ENCODE results near the gene INPP5A.

The INPP5A gene

GRCh38 chr10:132614431-132615340 is 77.1 kb downstream of the INPP5A start:
- no peak for DNase-seq (ENCODE audit: low read depth)

- no peak for DNase-seq (ENCODE audit: low read depth)
Measured at GRCh38 chr10:132615341-132616169, 78.0 kb downstream of the INPP5A start.

GRCh38 chr10:132616170-132616995 is 78.8 kb downstream of the INPP5A start:
- DNase-seq (ENCODE audit: low read depth) = no peak

- no peak for DNase-seq (ENCODE audit: low read depth)
Measured at GRCh38 chr10:132616996-132617736, 79.6 kb downstream of the INPP5A start.

DNA sequence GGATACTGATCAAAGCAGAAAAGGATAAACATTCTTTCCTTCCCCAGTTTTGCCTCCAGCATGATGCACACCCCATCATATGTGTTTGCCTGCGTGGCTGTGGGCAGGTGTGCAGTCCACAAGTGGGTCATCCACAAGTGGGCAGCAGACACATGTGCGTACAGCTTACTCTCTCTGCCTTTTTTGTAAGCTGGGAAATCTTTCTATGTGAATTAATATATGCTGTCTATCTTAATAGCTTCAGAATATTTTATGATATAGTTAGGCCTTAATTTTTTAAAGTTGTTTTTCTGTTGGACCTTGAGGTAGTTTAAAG is 80.1 kb downstream of the INPP5A start:
- DNase-seq (ENCODE audit: low read depth) = no peak

- DNase-seq (ENCODE audit: low read depth) = no peak
Measured at GRCh38 chr10:132618158-132618919, 80.8 kb downstream of the INPP5A start.

DNA sequence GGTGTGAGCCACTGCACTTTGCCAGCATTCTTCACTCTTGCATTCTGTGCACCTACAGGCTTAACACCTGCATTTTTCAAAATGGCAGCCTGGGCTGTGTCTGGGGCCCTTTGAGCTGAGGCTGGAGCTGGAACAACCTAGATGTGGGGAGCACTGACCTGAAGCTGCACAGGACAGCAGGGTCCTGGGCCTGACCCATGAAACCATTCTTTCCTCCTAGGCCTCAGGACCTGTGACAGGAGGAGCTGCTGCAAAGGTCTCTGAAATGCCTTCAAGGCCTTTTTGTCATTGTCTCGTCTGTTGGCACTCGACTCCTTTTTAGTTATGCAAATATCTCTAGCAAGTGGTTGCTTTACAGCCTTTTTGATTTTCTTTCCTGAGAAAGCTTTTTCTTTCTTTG is 82.3 kb downstream of the INPP5A start:
- no peak for DNase-seq (ENCODE audit: low read depth)

DNA sequence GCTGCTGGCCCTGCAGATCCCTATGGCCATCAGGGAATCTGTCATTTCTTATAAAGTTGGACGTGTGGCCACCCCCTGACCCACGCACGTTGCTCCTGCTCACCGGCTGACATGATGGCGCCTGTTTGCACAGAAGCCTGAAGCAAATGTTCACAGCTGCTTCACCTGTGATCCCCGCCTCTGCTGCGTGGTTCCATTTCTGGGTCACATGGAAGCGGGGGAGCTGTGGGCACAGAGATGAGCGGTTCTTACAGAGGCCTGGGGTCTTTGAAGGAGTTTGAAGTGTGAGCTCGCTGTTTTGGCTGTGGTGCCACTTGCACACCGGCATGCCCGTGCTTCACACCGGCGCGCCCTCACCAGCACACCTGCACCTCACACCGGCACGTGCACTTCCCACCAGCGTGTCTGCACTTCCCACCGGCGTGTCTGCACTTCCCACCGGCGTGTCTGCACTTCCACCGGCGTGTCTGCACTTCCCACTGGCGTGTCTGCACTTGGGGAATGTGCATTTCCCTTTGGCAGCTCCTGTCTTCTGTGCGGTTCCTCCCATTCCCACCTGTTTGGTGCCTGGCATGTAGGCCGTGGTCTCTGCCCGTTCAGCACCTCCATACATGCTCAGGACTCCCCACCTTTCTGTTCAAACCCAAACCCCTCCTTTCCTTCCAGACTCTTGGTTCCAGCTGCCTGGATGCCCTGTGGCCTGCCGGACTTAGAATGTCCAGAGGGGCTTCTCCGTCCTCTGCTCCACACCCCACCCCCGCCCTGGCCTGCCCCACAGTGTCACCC is 86.7 kb downstream of the INPP5A start:
- DNase-seq (ENCODE audit: low read depth) = no peak

- DNase-seq (ENCODE audit: low read depth) = no peak
Measured at GRCh38 chr10:132624847-132625471, 87.4 kb downstream of the INPP5A start.

- DNase-seq (ENCODE audit: low read depth) = no peak
Measured at GRCh38 chr10:132626019-132626760, 88.6 kb downstream of the INPP5A start.

GRCh38 chr10:132626761-132627665 is 89.4 kb downstream of the INPP5A start:
- DNase-seq (ENCODE audit: low read depth) = no peak

DNA sequence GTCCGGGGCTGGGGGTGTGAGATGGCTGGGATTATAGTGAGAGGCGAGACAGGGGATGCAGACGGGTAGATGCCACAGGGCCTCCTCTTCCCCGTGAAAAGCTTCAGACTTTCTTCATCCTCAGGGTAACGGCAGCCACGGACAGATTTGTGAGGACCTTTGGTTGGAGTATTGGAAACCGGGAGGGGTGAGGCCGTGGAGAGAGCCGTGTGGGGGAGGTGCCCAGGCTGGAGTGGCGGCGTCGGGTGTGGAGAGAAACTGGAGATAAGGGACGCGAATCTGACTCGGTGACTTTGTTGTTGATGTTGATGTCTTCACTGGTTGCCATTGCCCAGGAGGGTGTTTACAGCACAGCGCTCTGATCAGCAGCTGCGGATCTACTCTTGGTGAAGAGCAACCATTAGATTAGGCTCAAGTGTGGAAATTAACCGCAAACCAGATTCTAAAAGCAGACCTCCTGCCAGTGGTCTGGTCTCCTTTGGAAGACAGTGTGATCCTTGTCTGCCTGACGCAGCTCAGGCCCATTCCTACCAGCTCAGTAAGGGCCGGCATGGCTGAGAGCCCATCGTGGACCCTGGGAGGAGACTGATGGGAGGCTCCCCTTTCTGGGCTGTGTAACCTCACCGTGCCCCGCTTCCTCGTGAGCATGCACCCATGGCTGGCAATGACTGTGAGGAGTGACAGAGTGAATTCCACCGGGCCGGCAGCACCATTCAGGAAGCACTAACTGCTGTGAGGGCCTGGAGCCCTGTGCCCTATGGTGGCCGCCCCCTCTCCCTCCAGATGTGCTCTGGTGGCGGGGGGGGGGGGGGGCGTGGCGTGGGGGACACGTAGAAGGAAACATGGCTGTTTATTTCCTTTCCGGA is 90.3 kb downstream of the INPP5A start:
- no peak for DNase-seq (ENCODE audit: low read depth)

- DNase-seq (ENCODE audit: low read depth) = no peak
Measured at GRCh38 chr10:132628966-132629900, 91.6 kb downstream of the INPP5A start.

DNA sequence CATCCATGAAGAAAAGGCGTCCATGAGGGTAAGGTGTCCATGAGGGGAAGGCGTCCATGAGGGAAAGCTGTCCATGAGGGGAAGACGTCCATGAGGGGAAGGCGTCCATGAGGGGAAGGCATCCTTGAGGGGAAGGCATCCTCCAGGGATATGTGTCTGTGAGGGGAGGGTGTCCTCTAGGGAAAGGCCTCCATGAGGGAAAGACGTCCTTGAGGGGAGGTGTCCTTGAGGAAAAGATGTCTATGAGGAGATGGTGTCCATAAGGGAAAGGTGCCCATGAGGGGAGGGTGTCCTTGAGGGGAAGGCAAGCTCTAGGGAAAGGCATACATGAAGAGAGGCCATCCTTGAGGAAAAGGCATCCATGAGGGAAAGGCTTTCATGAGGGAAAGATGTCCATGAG is 92.6 kb downstream of the INPP5A start:
- DNase-seq (ENCODE audit: low read depth) = no peak

DNA sequence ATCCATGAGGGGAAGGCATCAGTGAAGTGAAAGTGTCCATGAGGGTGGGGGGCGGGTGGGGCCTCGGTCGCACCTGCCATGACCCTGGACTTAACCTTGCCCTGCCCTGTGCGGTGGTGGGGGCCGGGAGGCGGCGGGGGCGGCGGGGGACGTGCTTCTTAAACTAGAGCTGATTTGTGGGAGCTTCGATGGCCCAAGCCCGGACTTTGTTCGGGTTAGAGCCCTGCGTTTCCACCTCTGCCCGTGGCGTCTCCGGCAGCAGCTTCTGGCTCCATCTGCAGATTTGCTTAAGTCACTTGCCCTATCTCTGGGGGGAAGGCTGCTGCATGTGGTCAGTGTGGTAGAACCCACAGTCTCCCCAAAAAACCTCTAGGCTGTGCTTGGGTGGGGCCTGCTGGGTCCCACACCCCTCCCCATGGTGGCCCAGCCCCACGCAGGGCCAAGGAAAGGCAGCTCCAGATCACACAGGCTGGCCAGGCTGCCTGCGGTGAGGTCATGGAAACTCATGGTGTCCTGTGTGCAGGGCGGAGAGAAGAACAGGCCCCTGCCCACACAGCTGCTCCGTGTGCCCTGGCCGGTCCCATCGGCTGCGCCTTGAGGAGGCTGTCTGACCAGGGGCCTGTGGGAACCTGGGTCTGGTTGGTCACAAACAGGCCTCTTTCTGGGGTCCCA is 93.2 kb downstream of the INPP5A start:
- no peak for DNase-seq (ENCODE audit: low read depth)

Data from HS-5 (cell line).